ENCODE measurements around the gene HOXD3. TPM values are rescaled to one million over a fixed set of nuclear protein-coding genes. Genes with fewer than 3 reads are reported as not detected.

The HOXD3 gene
- total and polyA plus RNA-seq, 2 of the 8 experiments (the other 6 are each of a cell fraction or from before 2014, with no cell fraction given): not detected

- peak; percentile 81; the same call in 1 of the 2 replicates for TF ChIP-seq CBX8 (IDR thresholded peaks at IDR 0.05; ENCODE audit: borderline replicate concordance, low read depth, low read length)
- TF ChIP-seq RAD21 (IDR thresholded peaks at IDR 0.05 in 1 of 2, conservative IDR thresholded peaks at IDR 0.05 in 1 of 2; ENCODE audit: low read depth in 2 of 2, low read length in 2 of 2): no peak
Measured at GRCh38 chr2:176157499-176158185, 535 bp downstream of the HOXD3 start (continued).
